ENCODE results near the gene STXBP6.
A peak's percentile ranks its signal among the peaks of the same experiment; 100 is the strongest.
"Not testable (repeated sequence)": the region's sequence is repeated elsewhere in the genome, so short reads cannot be mapped to it uniquely, and the experiment has no call there.

Gene STXBP6

DNA sequence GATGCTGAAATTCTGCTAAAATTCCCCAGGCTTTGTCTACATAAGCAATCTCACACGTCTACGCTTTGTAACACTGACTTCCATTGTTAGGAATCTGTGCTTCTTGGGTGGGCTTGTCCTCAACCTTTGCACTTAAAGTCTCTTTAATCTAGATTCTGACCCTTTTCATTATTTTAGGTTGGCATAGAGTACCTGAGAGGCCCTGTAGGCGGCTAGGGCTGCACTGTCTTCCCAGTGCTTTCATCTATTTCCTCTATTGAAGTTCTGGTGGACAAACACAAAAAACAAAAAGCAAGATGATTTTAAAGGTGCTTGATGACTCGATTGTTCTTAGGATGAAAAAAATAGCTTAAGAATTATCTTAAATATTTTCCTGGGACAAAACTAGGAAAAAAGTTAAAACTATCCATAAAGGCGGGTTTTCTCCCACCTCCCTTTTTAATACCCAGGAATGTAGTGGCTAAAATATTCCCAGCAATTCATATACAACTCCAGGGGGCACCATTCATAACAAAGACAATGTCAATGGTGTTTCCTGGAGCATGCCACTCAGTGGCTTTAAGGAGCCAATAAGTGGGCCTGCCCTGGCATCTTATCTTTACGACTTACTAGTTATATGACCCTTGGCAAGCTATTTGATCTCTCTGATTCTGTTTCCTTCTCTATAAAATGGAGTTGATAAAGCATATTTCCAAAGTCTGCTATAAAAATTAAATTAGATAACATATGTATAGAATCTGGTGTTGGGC lies 197.5 kb downstream of the STXBP6 start:
- DNase-seq: no peak

DNA sequence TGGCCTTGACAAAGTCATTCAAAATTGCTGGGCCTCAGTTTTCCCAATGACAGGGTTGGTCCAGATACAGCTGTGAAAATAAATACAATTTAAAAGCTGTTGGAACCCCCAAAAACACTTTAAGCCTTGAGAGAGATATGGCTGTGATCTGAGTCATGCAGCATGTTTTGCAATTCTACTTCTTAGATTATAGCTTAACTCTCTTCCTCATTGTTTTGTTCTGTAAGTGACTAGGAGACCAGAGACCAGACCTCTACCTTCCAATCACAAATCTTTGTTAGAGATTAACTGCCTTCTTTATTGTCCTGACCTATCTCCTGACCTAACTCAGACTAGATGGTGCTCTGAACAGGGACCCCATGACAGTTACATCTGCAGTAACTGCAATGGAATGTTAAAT lies 198.1 kb downstream of the STXBP6 start:
- DNase-seq: no peak

- no peak for DNase-seq
Observed at GRCh38 chr14:24851406-24851805, 198.5 kb downstream of the STXBP6 start.

GRCh38 chr14:24850072-24850471 lies 199.9 kb downstream of the STXBP6 start:
- DNase-seq: no peak

DNA sequence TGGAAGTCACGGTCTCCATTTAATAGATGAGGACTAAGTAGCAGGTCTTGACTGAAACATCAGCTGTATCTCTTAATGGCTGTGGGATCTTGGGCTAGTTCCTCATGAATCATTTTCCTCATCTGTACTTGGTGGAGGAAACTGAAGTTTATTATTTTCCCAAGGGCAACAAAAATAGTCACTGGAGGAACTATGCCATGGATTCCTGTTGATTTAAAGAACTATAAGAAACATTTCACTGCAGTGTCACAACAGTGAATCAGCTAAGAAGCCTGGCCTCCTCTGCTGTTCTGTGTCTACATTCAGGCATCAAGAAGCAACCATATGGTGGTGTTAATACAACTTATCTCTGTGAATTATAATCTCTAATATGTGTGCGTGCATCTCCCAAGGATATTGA lies 200.5 kb downstream of the STXBP6 start:
- DNase-seq: peak; percentile 81

DNA sequence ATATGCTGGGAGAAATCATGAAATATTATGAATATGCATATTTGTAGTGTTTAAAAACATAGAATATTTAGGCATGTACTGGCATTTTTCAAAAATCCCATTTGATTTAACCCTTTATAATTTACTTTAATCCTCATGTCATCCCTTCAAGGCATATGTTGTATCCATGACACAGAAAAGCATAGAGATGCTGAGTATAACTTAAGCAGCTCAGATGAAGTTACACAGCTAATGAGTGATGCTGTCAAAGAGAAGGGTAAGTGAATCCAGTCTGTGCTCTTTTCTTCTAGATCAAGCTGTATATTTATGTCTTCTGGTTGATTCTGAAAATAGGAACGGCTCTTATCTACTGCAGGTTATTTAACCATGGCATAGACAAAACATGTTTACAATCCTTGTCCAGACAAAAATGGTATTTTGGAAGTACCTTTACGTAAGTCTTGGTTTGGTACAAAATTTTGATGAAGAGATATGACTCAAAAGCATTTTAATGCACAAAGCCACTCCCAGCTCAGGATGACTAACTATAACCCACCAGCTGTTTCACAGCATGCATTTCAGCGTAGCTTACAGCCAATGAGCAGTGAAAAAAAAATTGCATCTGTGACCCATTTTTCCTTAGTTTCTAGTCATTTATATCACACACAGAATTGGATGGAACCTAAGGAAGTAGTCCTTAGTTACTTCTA lies 201.7 kb downstream of the STXBP6 start:
- peak; percentile 70 for DNase-seq

- DNase-seq: no peak
Observed at GRCh38 chr14:24847568-24848095, 202.3 kb downstream of the STXBP6 start.

DNA sequence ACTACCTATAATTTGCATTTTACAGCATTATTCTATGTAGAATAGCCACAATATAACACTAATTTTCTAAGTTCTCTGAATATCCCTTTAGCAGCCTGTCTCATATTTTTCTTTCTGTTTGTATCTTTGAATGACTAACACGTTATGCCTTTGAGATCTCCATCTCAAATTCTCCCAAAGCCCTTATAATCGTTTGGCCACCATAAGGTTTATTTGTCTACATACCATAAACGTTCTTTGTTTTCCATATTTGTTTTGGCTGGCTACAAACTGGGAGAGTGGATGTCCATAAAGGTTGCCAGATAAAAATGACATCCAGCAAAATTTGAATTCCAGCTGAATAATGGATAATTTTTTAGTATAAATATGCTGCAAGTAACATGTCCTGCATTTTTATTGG lies 203.7 kb downstream of the STXBP6 start:
- DNase-seq: no peak

- DNase-seq: no peak
Observed at GRCh38 chr14:24845851-24846250, 204.1 kb downstream of the STXBP6 start.

DNA sequence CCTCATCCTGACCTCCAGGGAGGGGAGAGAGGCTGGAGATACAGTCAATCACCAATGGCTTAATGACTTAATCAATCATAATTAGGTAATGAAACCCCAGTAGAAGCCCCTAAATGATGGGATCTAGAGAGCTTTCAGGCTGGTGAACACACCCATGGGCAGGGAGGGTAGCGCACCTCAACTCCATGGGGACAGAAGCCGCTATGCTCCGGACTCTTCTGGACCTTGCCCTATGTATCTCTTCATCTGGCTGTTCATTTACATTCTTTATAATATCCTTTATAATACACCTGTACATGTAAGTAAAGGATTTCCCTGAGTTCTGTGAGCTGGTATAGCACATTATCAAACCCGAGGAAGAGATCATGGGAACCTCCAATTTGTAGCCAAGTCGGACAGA lies 205.9 kb downstream of the STXBP6 start:
- DNase-seq: no peak

DNA sequence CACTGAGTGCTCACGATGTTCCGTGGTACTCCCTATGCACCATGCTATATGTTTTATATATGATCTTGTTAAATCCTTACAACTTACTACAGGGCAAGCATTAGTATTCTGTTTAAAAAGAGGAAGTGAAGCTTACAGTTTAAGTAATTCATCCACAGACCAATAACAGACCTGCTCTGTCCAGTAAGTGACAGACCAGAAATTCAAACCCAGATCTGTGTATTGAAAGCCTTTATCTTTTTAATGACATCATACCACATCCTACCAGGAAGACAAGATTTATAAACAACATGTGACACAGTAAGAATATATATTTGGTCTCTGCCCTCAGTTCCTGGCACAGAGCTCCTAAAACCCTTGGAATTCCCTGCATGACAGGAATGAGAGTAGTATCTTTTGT lies 206.5 kb downstream of the STXBP6 start:
- no peak for DNase-seq

- peak; percentile 67 for DNase-seq
Observed at GRCh38 chr14:24840204-24840893, 209.6 kb downstream of the STXBP6 start.

- DNase-seq: no peak
Observed at GRCh38 chr14:24839617-24840203, 210.2 kb downstream of the STXBP6 start.

DNA sequence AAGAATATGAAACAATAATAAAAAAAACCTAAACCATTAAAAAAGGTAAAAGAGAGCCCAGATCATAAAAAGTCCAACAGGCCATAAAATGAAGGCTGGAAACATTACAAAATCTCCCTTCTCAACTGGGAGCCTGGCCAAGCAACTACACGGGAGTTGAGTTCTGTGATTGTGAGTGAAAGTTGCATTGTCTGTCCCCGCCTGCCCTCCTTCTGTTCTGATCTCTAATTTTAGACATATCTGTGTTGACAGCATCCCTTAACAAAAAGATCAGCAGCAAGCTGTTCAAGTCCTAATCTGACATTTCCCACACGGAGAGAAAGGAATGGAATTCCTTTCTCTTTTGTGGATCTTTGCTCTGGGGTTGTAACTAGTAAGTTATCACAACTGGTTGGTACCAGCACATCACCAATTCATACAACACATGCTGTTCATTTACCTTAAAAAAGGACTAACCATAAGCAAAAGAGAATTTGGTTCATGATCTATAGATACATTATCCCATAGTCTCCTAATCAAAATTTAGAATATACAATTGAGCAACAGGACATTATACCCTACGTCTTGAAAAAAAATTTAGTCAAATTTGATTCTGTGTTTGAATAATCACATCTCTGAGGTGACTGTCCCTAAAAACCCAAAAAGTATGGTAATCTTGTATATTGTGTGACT lies 210.9 kb downstream of the STXBP6 start:
- peak; percentile 16 for DNase-seq

- DNase-seq: peak; percentile 82
Observed at GRCh38 chr14:24837280-24838046, 212.5 kb downstream of the STXBP6 start.

GRCh38 chr14:24836324-24836723 lies 213.6 kb downstream of the STXBP6 start:
- not testable (repeated sequence) for DNase-seq

- DNase-seq: no peak
Observed at GRCh38 chr14:24834956-24835355, 215.0 kb downstream of the STXBP6 start.

DNA sequence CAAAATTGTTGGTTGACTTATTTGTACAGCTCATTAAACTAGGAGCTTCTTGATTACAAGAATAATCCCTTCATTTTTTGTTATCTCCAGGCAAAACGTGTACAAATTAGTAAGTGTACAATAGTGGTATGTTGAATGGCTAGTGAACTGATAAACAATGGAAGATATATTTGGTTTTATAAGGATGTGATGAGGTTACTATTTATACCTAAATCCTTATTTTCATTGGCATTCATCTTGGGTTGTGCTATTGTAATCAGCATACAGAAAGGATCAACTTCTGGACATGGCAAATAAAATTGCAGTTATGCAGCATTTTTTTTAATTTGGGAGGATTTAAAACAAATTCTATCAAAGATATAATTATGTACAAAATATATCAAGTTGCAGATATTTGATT lies 216.6 kb downstream of the STXBP6 start:
- DNase-seq: no peak

GRCh38 chr14:24831677-24832076 lies 218.3 kb downstream of the STXBP6 start:
- no peak for DNase-seq

DNA sequence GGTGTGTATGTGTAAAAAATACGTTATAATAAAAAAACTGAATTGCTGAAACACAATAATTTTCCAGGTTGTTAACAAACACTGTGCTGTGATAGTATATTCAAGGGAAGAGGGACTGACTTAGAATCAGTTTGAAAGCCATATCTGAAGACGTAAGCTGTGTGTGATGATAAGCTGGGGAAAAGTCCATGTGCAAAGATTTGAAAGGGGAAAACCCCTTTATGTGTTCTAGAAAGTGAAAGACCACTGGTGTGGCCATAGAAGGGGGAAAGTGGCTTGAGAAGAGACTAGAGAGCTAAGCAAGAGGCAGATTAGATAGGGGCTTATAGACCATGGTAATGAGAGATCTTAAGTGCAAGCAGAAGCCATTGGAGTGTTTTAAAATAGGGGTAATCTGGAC lies 220.1 kb downstream of the STXBP6 start:
- no peak for DNase-seq

DNA sequence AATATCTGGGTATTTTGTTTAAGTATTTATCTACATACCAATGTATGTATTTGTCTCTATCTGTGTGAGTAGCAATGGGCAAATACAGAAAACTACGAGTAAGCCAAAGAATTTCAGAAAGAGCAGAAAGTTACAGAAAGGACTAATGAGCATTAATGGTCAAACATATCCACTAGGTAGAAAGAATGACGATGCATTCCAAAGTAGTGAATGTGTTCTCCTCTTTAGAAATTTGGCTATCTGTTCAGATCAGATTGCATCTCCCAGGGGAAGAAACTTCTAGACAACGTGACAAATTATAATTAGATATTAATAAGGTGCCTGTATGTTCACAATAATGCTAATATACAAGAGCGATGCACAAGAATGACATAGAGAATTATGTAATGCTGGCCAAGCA lies 221.5 kb downstream of the STXBP6 start:
- DNase-seq: no peak

DNA sequence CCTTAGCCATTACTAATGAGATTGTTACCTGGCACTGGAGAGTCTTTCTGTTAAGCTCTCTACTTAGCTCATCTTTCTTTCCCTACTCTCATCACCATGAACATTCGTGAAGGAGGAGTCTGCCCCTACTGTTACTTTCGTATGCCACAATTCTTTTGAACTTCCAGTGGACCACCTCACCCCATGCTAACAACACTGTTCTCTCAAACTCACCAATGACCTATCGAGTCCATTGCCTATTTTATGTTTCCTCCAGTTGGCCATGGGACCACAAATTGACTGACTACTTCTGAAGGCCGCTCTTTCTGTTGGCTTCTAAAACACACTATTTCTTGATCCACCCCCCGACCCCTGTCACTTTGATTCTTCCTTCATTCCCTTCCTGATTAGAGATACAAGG lies 223.6 kb downstream of the STXBP6 start:
- DNase-seq: no peak

Data from fibroblast of skin of back (primary cell).